Liver (tissue), 9 donors: Measurements from ENCODE around the gene CPLANE1. TPM values are rescaled to one million over a fixed set of nuclear protein-coding genes. Genes with fewer than 3 reads are reported as not detected.

Experiments
- DNase-seq: peaks from one replicate; pipeline ENCODE4 v3.0.0-alpha.2; 2017; ENCODE audit warnings: low spot score
- H3K27ac ChIP-seq, 2 donors: one replicate each; pipeline ENCODE4 v1.7.0; 2013; ENCODE audit warnings: inconsistent platforms in 2 of 2, low read length in 2 of 2, control low read depth in 1 of 2, low read depth in 1 of 2, mild to moderate bottlenecking in 1 of 2
- H3K27me3 ChIP-seq, 4 donors: one replicate each; pipeline versions ENCODE4 v1.6.1 to v1.7.0; 2013; ENCODE audit warnings: low read length in 3 of 4, inconsistent platforms in 1 of 4, mild to moderate bottlenecking in 1 of 4, moderate library complexity in 1 of 4; ENCODE audit not compliant: control insufficient read depth in 4 of 4, insufficient read depth in 4 of 4
- H3K36me3 ChIP-seq, 4 donors: one replicate each; pipeline versions ENCODE4 v1.6.1 to v1.7.0; 2013; ENCODE audit warnings: low read length in 3 of 4, mild to moderate bottlenecking in 3 of 4, low read depth in 1 of 4, moderate library complexity in 1 of 4; ENCODE audit not compliant: control insufficient read depth in 4 of 4, insufficient read depth in 3 of 4
- H3K4me1 ChIP-seq, 4 donors: one replicate each; pipeline versions ENCODE4 v1.6.1 to v1.7.0; 2013; ENCODE audit warnings: low read length in 3 of 4, mild to moderate bottlenecking in 3 of 4, moderate library complexity in 1 of 4; ENCODE audit not compliant: control insufficient read depth in 4 of 4, insufficient read depth in 4 of 4
- H3K4me3 ChIP-seq, 3 donors: one replicate each; pipeline versions ENCODE4 v1.6.1 to v1.7.0; 2013; ENCODE audit warnings: low read length in 3 of 3, control low read depth in 1 of 3, low read depth in 1 of 3, mild to moderate bottlenecking in 1 of 3
- H3K9ac ChIP-seq, 2 donors: one replicate each; pipeline ENCODE4 v1.7.0; 2013; ENCODE audit warnings: low read length in 2 of 2, mild to moderate bottlenecking in 2 of 2, moderate library complexity in 2 of 2, control low read depth in 1 of 2, low read depth in 1 of 2
- H3K9me3 ChIP-seq, 4 donors: one replicate each; pipeline versions ENCODE4 v1.6.1 to v1.7.0; 2013; ENCODE audit warnings: low read length in 3 of 4; ENCODE audit not compliant: control insufficient read depth in 4 of 4
- CTCF ChIP-seq: fragments of 150-350 bp; IDR thresholded peaks from 2 replicates; pipeline ENCODE4 v1.5.1; 2017; ENCODE audit warnings: improper control_type of control experiment, low read depth, low read length; ENCODE audit not compliant: missing input control
- EGR1 ChIP-seq, 2 donors: IDR thresholded peaks; 2 replicates each; pipeline ENCODE4 v1.6.1; 2016 to 2018; ENCODE audit warnings: antibody characterized with exemption in 2 of 2, low read depth in 2 of 2
- GABPA ChIP-seq, 2 donors: IDR thresholded peaks in 1 of 2; conservative IDR thresholded peaks in 1 of 2; 2 replicates each; pipeline ENCODE4 v1.6.1; 2016; ENCODE audit warnings: antibody characterized with exemption in 2 of 2, mild to moderate bottlenecking in 1 of 2, moderate library complexity in 1 of 2
- HNF4A ChIP-seq, 2 donors: conservative IDR thresholded peaks; 2 replicates each; pipeline ENCODE4 v1.6.1; 2016; ENCODE audit warnings: antibody characterized with exemption in 2 of 2, mild to moderate bottlenecking in 2 of 2
- MAX ChIP-seq: IDR thresholded peaks from 2 replicates; pipeline ENCODE4 v1.6.1; 2016; ENCODE audit warnings: antibody characterized with exemption
- NR2F2 ChIP-seq: IDR thresholded peaks from 2 replicates; pipeline ENCODE4 v1.6.1; 2016; ENCODE audit warnings: antibody characterized with exemption
- RAD21 ChIP-seq, 2 donors: IDR thresholded peaks; 2 replicates each; pipeline ENCODE4 v1.6.1; 2016; ENCODE audit warnings: antibody characterized with exemption in 2 of 2, mild to moderate bottlenecking in 2 of 2
- REST ChIP-seq: IDR thresholded peaks from 2 replicates; pipeline ENCODE4 v1.6.1; 2016; ENCODE audit warnings: antibody characterized with exemption, mild to moderate bottlenecking
- RXRA ChIP-seq, 2 donors: IDR thresholded peaks; 2 replicates each; pipeline ENCODE4 v1.6.1; 2017 to 2018; ENCODE audit warnings: antibody characterized with exemption in 2 of 2, mild to moderate bottlenecking in 1 of 2
- TAF1 ChIP-seq: conservative IDR thresholded peaks from 2 replicates; pipeline ENCODE4 v1.6.1; 2016; ENCODE audit warnings: antibody characterized with exemption, mild to moderate bottlenecking
- YY1 ChIP-seq: IDR thresholded peaks from 2 replicates; pipeline ENCODE4 v1.6.1; 2016; ENCODE audit warnings: antibody characterized with exemption, mild to moderate bottlenecking
- ZBTB33 ChIP-seq: IDR thresholded peaks from 2 replicates; pipeline ENCODE4 v1.6.1; 2016; ENCODE audit warnings: antibody characterized with exemption
- WGBS: extraction: QIAGEN DNeasy Blood & Tissue Kit; methylation state at CpG from one replicate; pipeline ENCODE4 v1.1.7; 2013; 5-methylcytosine and 5-hydroxymethylcytosine counted together
- polyA plus RNA-seq, 2 donors: library from polyadenylated mRNA; stranded (reverse) in 1 of 2; unstranded in 1 of 2; fragments of 200-250 nt in 1 of 2; fragments of >200 nt in 1 of 2; fragmentation: Nextera tagmentation in 1 of 2; extraction: Ambion mirVana in 1 of 2; gene quantifications; one replicate each; pipeline versions ENCODE4 v1.2.1 to v1.2.3, GENCODE V29; 2013 to 2015
- total RNA-seq, 2 donors: library from RNA; depleted of rRNA; stranded (reverse); fragments of >200 nt; gene quantifications; one replicate each; pipeline ENCODE4 v1.2.3, GENCODE V29; 2014
- donor health status: healthy.
- donor health status: healthy.
- donor health status: healthy.
- donor health status: healthy.
- donor health status: healthy.

CPLANE1 gene
- total and polyA plus RNA-seq, 4 donors, result 0.75 to 11.6 (median 3.8) TPM

GRCh38 chr5:37120270-37120669 is 128.9 kb downstream of the CPLANE1 start:
- Histone ChIP-seq H3K27me3 (no peaks in the 10 kb centered on the region), H3K9me3 (no peaks in the 10 kb centered on the region), H3K4me1 (no peaks in the 10 kb centered on the region), H3K4me3 (no peak overlapping the region), H3K27ac (no peak overlapping the region), H3K36me3 (peaks cover 1 to 10% (median 4%) of the 10 kb centered on the region in 4 donors), H3K9ac (no peak overlapping the region)
- no peak for TF ChIP-seq RAD21 (IDR thresholded peaks at IDR 0.05)
- no peak for TF ChIP-seq GABPA (IDR thresholded peaks at IDR 0.05 in 1 of 2, conservative IDR thresholded peaks at IDR 0.05 in 1 of 2)
- no peak for TF ChIP-seq TAF1
- no peak for TF ChIP-seq NR2F2
- no peak for TF ChIP-seq ZBTB33
- TF ChIP-seq EGR1 (IDR thresholded peaks at IDR 0.05; ENCODE audit: low read depth in 2 of 2), result no peak
- TF ChIP-seq CTCF, result no peak
- TF ChIP-seq MAX, result no peak
- no peak for TF ChIP-seq RXRA (IDR thresholded peaks at IDR 0.05)
- no peak for TF ChIP-seq HNF4A (conservative IDR thresholded peaks at IDR 0.05)
- no peak for DNase-seq
- WGBS, result 93% methylated on average over 5 of the region's 5 CpGs

GRCh38 chr5:37116359-37116758 is 132.8 kb downstream of the CPLANE1 start:
- Histone ChIP-seq H3K36me3 (peaks cover 2 to 8% (median 3%) of the 10 kb centered on the region in 4 donors), H3K27me3 (no peaks in the 10 kb centered on the region), H3K27ac (no peak overlapping the region), H3K4me1 (no peaks in the 10 kb centered on the region), H3K9ac (no peak overlapping the region), H3K9me3 (no peaks in the 10 kb centered on the region), H3K4me3 (no peak overlapping the region)
- WGBS, result 96% methylated on average over 6 of the region's 6 CpGs
- no peak for DNase-seq
- no peak for TF ChIP-seq YY1

GRCh38 chr5:37112383-37112991 is 136.7 kb downstream of the CPLANE1 start:
- Histone ChIP-seq H3K9me3 (no peaks in the 10 kb centered on the region), H3K4me1 (no peaks in the 10 kb centered on the region), H3K36me3 (peaks cover 2 to 9% (median 4%) of the 10 kb centered on the region in 4 donors), H3K27me3 (no peaks in the 10 kb centered on the region), H3K27ac (no peak overlapping the region), H3K9ac (no peak overlapping the region), H3K4me3 (no peak overlapping the region)
- TF ChIP-seq YY1 (no peak), RAD21 (IDR thresholded peaks at IDR 0.05) (no peak), HNF4A (conservative IDR thresholded peaks at IDR 0.05) (no peak), GABPA (IDR thresholded peaks at IDR 0.05 in 1 of 2, conservative IDR thresholded peaks at IDR 0.05 in 1 of 2) (no peak), REST (no peak), CTCF (no peak)
- 91% methylated on average over 3 of the region's 3 CpGs for WGBS
- DNase-seq, result no peak
